HepG2 (cell line): ENCODE results near the gene CAMTA2.

ENCODE experiments used
- CTCF ChIP-seq: sonication (generic); formaldehyde crosslinking; IDR thresholded peaks from 2 replicates; pipeline ENCODE4 v1.5.0; 2020; ENCODE audit warnings: mild to moderate bottlenecking, missing genetic modification reagents, moderate library complexity
- GABPB1 ChIP-seq: IDR thresholded peaks from 2 replicates; pipeline ENCODE4 v1.6.1; 2016; ENCODE audit warnings: mild to moderate bottlenecking, missing genetic modification reagents, moderate library complexity, missing compliant biosample characterization
- HNRNPL ChIP-seq: fragments of 200-400 bp; formaldehyde crosslinking; IDR thresholded peaks from 2 replicates; pipeline ENCODE4 v1.6.1; 2017; ENCODE audit warnings: mild to moderate bottlenecking, low read depth, low read length
- KAT7 ChIP-seq: IDR thresholded peaks from 2 replicates; pipeline ENCODE4 v1.6.1; 2018; ENCODE audit warnings: borderline replicate concordance, missing compliant biosample characterization
- MXI1 ChIP-seq: IDR thresholded peaks from 3 replicates; pipeline ENCODE4 v1.6.1; 2012; ENCODE audit warnings: low read depth, low read length, inconsistent platforms, borderline replicate concordance
- ZNF431 ChIP-seq: sonication (generic); formaldehyde crosslinking; IDR thresholded peaks from 2 replicates; pipeline ENCODE4 v1.9.0; 2022; ENCODE audit warnings: missing genetic modification reagents, low read depth, mild to moderate bottlenecking, borderline replicate concordance
- ZNF781 ChIP-seq: sonication (generic); formaldehyde crosslinking; IDR thresholded peaks from 2 replicates; pipeline ENCODE4 v1.5.1; 2020; ENCODE audit warnings: borderline replicate concordance, mild to moderate bottlenecking, missing genetic modification reagents; ENCODE audit errors: not compliant biosample characterization

- no peak; the same call in 1 of the 2 replicates for TF ChIP-seq GABPB1 (CRISPR knock-in tag)
- TF ChIP-seq CTCF (CRISPR knock-in tag): peak; percentile 45
- no peak; the same call in 1 of the 2 replicates for TF ChIP-seq KAT7 (CRISPR knock-in tag)
- TF ChIP-seq ZNF431 (CRISPR knock-in tag): no peak
- TF ChIP-seq ZNF781 (CRISPR knock-in tag): no peak
- TF ChIP-seq MXI1: no peak
- TF ChIP-seq HNRNPL: no peak
Measured at GRCh38 chr17:4969551-4970173, 17.8 kb downstream of the CAMTA2 start.
